ENCODE measurements around the gene FAM221A. TPM values are rescaled to one million over a fixed set of nuclear protein-coding genes. Genes with fewer than 3 reads are reported as not detected.
"Not testable (repeated sequence)": the region's sequence is repeated elsewhere in the genome, so short reads cannot be mapped to it uniquely, and the experiment has no call there.

FAM221A gene
- total RNA-seq, 1 donor from 2014 or later, result 2.9 TPM

DNA sequence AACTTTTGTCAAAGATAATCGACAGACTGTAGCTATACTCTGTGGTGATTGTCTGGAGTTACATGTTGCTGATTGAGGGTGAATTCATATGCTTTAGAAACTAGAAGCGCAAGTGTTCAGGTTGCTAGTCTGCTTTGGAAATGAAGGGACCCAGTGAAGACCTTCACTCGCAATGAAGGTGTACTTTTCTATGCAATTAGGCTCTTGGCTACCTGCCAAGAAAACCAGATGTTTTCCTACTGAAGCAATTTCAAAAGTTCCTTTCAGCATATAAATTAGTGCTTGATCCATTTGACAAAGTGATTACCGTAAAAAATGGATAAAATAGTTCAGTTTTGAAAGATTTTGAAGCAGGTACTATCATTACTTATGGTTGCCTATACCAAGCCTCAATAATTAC is 20.0 kb downstream of the FAM221A start:
- DNase-seq (ENCODE audit: low read depth), result no peak

GRCh38 chr7:23709081-23709750 is 29.2 kb downstream of the FAM221A start:
- no peak for DNase-seq (ENCODE audit: low read depth)

- DNase-seq (ENCODE audit: low read depth), result no peak
Observed at GRCh38 chr7:23710000-23710399, 30.0 kb downstream of the FAM221A start, which contains the start of gene STK31. TSS of gene STK31 (plus strand) at chr7:23710219. CDS start at chr7:23710286, 67 bp downstream.

GRCh38 chr7:23712368-23713284 is 32.6 kb downstream of the FAM221A start:
- peak; percentile 86 for DNase-seq (ENCODE audit: low read depth)

DNA sequence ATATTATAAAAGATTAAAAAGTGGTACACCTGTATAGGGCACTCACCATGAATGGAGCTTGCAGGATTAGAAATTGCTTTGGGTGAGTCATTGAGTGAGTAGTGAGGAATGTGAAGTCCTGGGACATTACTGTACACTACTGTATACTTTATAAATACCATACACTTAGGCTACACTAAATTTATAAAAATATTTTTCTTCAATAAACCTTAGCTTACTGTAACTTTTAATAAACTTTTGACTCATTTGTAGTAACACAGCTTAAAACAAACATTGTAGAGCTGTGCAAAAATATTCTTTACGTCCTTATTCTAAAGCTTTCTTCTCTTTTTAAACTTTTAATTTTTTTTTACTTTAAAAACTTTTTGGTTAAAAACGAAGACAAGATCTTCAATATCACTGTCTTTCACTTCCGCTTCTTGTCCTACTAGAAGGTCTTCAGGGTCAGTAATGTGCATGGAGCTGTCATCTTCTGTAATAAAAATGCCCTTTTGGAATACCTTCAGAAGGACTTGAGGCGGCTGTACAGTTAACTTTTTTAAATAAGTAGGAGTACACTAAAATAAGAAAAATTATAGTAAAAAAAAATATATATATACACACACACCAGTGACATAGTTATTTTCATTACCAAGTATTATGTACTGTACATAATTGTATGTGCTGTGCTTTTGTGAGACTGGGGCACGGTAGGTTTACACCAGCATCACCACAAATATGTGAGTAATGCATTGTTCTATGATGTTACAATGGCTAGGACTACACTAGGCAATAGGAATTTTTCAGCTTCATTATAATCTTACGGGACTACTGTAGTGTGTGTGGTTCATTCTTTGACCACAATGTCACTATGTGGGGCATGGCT is 33.5 kb downstream of the FAM221A start:
- DNase-seq (ENCODE audit: low read depth), result peak; percentile 54

DNA sequence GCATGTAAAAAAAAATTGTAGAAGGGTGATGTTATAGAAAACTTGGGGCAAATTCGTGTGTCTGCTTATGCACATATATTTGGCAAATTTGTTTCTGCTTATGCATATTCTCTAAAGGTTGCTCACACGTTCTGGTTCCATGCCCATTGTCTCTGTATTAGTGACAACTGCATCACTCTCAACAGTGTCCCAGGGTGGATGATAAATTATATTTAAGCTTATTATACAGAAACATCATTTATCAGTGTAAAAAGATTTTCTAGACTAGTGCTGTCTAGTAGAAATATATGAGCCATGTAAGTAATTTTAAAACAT is 34.1 kb downstream of the FAM221A start:
- no peak for DNase-seq (ENCODE audit: low read depth)

GRCh38 chr7:23714579-23714978 is 34.6 kb downstream of the FAM221A start:
- no peak for DNase-seq (ENCODE audit: low read depth)

- peak; percentile 5 for DNase-seq (ENCODE audit: low read depth)
Observed at GRCh38 chr7:23715099-23715498, 35.1 kb downstream of the FAM221A start.

DNA sequence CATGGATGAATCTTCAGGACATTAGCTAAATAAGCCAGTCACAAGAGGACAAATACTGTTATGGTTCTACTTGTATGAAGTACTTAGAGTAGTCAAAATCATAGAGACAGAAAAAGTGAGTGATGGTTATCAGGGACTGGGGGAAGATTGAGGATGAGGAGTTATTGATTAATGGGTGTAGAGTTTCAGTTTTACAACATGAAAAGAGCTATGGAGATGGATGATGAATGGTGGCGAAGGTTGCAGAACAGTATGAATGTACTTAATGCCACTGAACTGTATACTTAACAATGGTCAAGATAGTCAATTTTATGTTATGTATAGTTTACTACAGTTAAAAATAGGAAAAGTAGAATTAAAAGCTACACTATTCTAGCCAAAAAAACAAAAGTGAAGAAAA is 37.8 kb downstream of the FAM221A start:
- DNase-seq (ENCODE audit: low read depth), result no peak

DNA sequence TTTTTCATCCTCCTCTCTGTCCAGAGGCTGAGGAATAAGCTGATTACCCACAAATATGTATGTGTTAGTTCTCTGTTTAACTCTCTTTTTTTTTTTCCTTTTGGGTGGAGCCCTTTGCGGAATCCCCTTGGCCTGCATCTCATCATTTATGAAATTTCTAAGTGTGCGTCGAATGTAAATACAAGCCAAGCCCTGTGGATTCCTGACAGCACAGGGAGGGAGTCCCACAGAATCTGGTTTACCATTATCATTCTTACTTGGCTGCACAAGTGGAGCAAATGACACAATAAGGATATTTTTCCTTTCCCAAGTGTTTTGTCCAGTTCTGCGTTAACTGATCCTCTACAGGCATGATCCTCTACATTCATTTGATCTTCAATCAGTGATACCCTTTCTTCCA is 41.5 kb downstream of the FAM221A start:
- DNase-seq (ENCODE audit: low read depth), result no peak

- DNase-seq (ENCODE audit: low read depth), result not testable (repeated sequence)
Observed at GRCh38 chr7:23722587-23723216, 42.7 kb downstream of the FAM221A start.

GRCh38 chr7:23724113-23724512 is 44.1 kb downstream of the FAM221A start:
- not testable (repeated sequence) for DNase-seq (ENCODE audit: low read depth)

- no peak for DNase-seq (ENCODE audit: low read depth)
Observed at GRCh38 chr7:23742051-23742450, 62.1 kb downstream of the FAM221A start.

GRCh38 chr7:23743226-23743625 is 63.2 kb downstream of the FAM221A start:
- DNase-seq (ENCODE audit: low read depth), result no peak

GRCh38 chr7:23746629-23747028 is 66.6 kb downstream of the FAM221A start:
- no peak for DNase-seq (ENCODE audit: low read depth)

DNA sequence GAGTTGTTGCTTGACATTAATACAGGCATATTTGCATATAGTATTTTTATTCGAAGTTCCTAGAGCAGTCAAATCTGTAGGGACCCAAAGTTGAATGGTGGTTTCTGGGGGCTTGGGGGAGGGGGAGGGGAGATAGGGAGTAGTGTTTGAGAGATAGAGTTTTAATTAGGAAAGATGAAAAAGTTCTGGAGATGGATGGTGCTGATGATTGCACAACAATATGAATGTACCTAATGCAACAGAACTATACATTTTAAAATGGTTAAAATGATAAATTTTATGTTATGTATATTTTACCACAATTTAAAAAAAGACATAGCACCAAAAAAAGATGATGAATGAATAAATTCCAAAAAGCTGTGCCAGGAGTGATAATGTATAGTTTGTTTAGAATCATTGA is 71.9 kb downstream of the FAM221A start:
- no peak for DNase-seq (ENCODE audit: low read depth)

Other genes with a start within 250 kb of the FAM221A start
- 23.4 and 28.0 TPM in 2 replicates for gene IGF2BP3, start 209.7 kb upstream of the FAM221A start, total RNA-seq
- 17.4 and 24.4 TPM in 2 replicates for gene TRA2A, start 148.2 kb upstream of the FAM221A start, total RNA-seq
- gene CCDC126, start 82.8 kb upstream of the FAM221A start, total RNA-seq, result 18.3 and 21.4 TPM in 2 replicates
- gene STK31, start 30.0 kb downstream of the FAM221A start, total RNA-seq, result 0.05 TPM in 1 of 2 replicates, not detected in the other